Liver (tissue), 9 donors: ENCODE measurements around the gene TUBA1A. TPM values are rescaled to one million over a fixed set of nuclear protein-coding genes. Genes with fewer than 3 reads are reported as not detected.

Experiments
- DNase-seq: peaks from one replicate; pipeline ENCODE4 v3.0.0-alpha.2; 2017; ENCODE audit warnings: low spot score
- H3K27ac ChIP-seq, 2 donors: one replicate each; pipeline ENCODE4 v1.7.0; 2013; ENCODE audit warnings: inconsistent platforms in 2 of 2, low read length in 2 of 2, control low read depth in 1 of 2, low read depth in 1 of 2, mild to moderate bottlenecking in 1 of 2
- H3K27me3 ChIP-seq, 4 donors: one replicate each; pipeline versions ENCODE4 v1.6.1 to v1.7.0; 2013; ENCODE audit warnings: low read length in 3 of 4, inconsistent platforms in 1 of 4, mild to moderate bottlenecking in 1 of 4, moderate library complexity in 1 of 4; ENCODE audit not compliant: control insufficient read depth in 4 of 4, insufficient read depth in 4 of 4
- H3K36me3 ChIP-seq, 4 donors: one replicate each; pipeline versions ENCODE4 v1.6.1 to v1.7.0; 2013; ENCODE audit warnings: low read length in 3 of 4, mild to moderate bottlenecking in 3 of 4, low read depth in 1 of 4, moderate library complexity in 1 of 4; ENCODE audit not compliant: control insufficient read depth in 4 of 4, insufficient read depth in 3 of 4
- H3K4me1 ChIP-seq, 4 donors: one replicate each; pipeline versions ENCODE4 v1.6.1 to v1.7.0; 2013; ENCODE audit warnings: low read length in 3 of 4, mild to moderate bottlenecking in 3 of 4, moderate library complexity in 1 of 4; ENCODE audit not compliant: control insufficient read depth in 4 of 4, insufficient read depth in 4 of 4
- H3K4me3 ChIP-seq, 3 donors: one replicate each; pipeline versions ENCODE4 v1.6.1 to v1.7.0; 2013; ENCODE audit warnings: low read length in 3 of 3, control low read depth in 1 of 3, low read depth in 1 of 3, mild to moderate bottlenecking in 1 of 3
- H3K9ac ChIP-seq, 2 donors: one replicate each; pipeline ENCODE4 v1.7.0; 2013; ENCODE audit warnings: low read length in 2 of 2, mild to moderate bottlenecking in 2 of 2, moderate library complexity in 2 of 2, control low read depth in 1 of 2, low read depth in 1 of 2
- H3K9me3 ChIP-seq, 4 donors: one replicate each; pipeline versions ENCODE4 v1.6.1 to v1.7.0; 2013; ENCODE audit warnings: low read length in 3 of 4; ENCODE audit not compliant: control insufficient read depth in 4 of 4
- ATF3 ChIP-seq: IDR thresholded peaks from 2 replicates; pipeline ENCODE4 v1.6.1; 2016; ENCODE audit warnings: antibody characterized with exemption
- CTCF ChIP-seq: fragments of 150-350 bp; IDR thresholded peaks from 2 replicates; pipeline ENCODE4 v1.5.1; 2017; ENCODE audit warnings: improper control_type of control experiment, low read depth, low read length; ENCODE audit not compliant: missing input control
- FOXA1 ChIP-seq: IDR thresholded peaks from 2 replicates; pipeline ENCODE4 v1.6.1; 2016; ENCODE audit warnings: antibody characterized with exemption
- FOXA2 ChIP-seq: IDR thresholded peaks from 2 replicates; pipeline ENCODE4 v1.6.1; 2016; ENCODE audit warnings: antibody characterized with exemption
- GABPA ChIP-seq, 2 donors: IDR thresholded peaks in 1 of 2; conservative IDR thresholded peaks in 1 of 2; 2 replicates each; pipeline ENCODE4 v1.6.1; 2016; ENCODE audit warnings: antibody characterized with exemption in 2 of 2, mild to moderate bottlenecking in 1 of 2, moderate library complexity in 1 of 2
- HNF4A ChIP-seq, 2 donors: conservative IDR thresholded peaks; 2 replicates each; pipeline ENCODE4 v1.6.1; 2016; ENCODE audit warnings: antibody characterized with exemption in 2 of 2, mild to moderate bottlenecking in 2 of 2
- JUND ChIP-seq, 2 donors: IDR thresholded peaks; 2 replicates each; pipeline ENCODE4 v1.6.1; 2016; ENCODE audit warnings: antibody characterized with exemption in 2 of 2
- MAX ChIP-seq: IDR thresholded peaks from 2 replicates; pipeline ENCODE4 v1.6.1; 2016; ENCODE audit warnings: antibody characterized with exemption
- NR2F2 ChIP-seq: IDR thresholded peaks from 2 replicates; pipeline ENCODE4 v1.6.1; 2016; ENCODE audit warnings: antibody characterized with exemption
- RAD21 ChIP-seq, 2 donors: IDR thresholded peaks; 2 replicates each; pipeline ENCODE4 v1.6.1; 2016; ENCODE audit warnings: antibody characterized with exemption in 2 of 2, mild to moderate bottlenecking in 2 of 2
- REST ChIP-seq: IDR thresholded peaks from 2 replicates; pipeline ENCODE4 v1.6.1; 2016; ENCODE audit warnings: antibody characterized with exemption, mild to moderate bottlenecking
- RXRA ChIP-seq, 2 donors: IDR thresholded peaks; 2 replicates each; pipeline ENCODE4 v1.6.1; 2017 to 2018; ENCODE audit warnings: antibody characterized with exemption in 2 of 2, mild to moderate bottlenecking in 1 of 2
- SP1 ChIP-seq: IDR thresholded peaks from 2 replicates; pipeline ENCODE4 v1.6.1; 2018; ENCODE audit warnings: antibody characterized with exemption, mild to moderate bottlenecking
- YY1 ChIP-seq: IDR thresholded peaks from 2 replicates; pipeline ENCODE4 v1.6.1; 2016; ENCODE audit warnings: antibody characterized with exemption, mild to moderate bottlenecking
- ZBTB33 ChIP-seq: IDR thresholded peaks from 2 replicates; pipeline ENCODE4 v1.6.1; 2016; ENCODE audit warnings: antibody characterized with exemption
- WGBS: extraction: QIAGEN DNeasy Blood & Tissue Kit; methylation state at CpG from one replicate; pipeline ENCODE4 v1.1.7; 2013; 5-methylcytosine and 5-hydroxymethylcytosine counted together
- polyA plus RNA-seq, 2 donors: library from polyadenylated mRNA; stranded (reverse) in 1 of 2; unstranded in 1 of 2; fragments of 200-250 nt in 1 of 2; fragments of >200 nt in 1 of 2; fragmentation: Nextera tagmentation in 1 of 2; extraction: Ambion mirVana in 1 of 2; gene quantifications; one replicate each; pipeline versions ENCODE4 v1.2.1 to v1.2.3, GENCODE V29; 2013 to 2015
- total RNA-seq, 2 donors: library from RNA; depleted of rRNA; stranded (reverse); fragments of >200 nt; gene quantifications; one replicate each; pipeline ENCODE4 v1.2.3, GENCODE V29; 2014
- donor health status: healthy.
- donor health status: healthy.
- donor health status: healthy.
- donor health status: healthy.
- donor health status: healthy.

TUBA1A gene
- total and polyA plus RNA-seq, 4 donors = 4.2 to 28.0 (median 16.2) TPM

GRCh38 chr12:49223590-49224369, 34.9 kb upstream of the TUBA1A start:
- no peaks in the 10 kb centered on the region for H3K36me3 ChIP-seq
- no peak for DNase-seq
- WGBS = 74% methylated on average over 3 of the region's 3 CpGs
- no peak for TF ChIP-seq JUND (IDR thresholded peaks at IDR 0.05)
- peaks cover 0 to 1% (median 0%) of the 10 kb centered on the region in 4 donors for H3K4me1 ChIP-seq
- H3K27ac ChIP-seq = no peak overlapping the region
- H3K9ac ChIP-seq = no peak overlapping the region
- H3K9me3 ChIP-seq = no peaks in the 10 kb centered on the region
- H3K4me3 ChIP-seq = no peak overlapping the region
- H3K27me3 ChIP-seq = no peaks in the 10 kb centered on the region

- DNase-seq = no peak
- Histone ChIP-seq H3K27me3 (no peaks in the 10 kb centered on the region), H3K4me1 (peaks cover 0 to 1% (median 0%) of the 10 kb centered on the region in 4 donors), H3K4me3 (no peak overlapping the region), H3K27ac (peak overlapping the region; percentile 37 to 54), H3K9me3 (no peaks in the 10 kb centered on the region), H3K36me3 (no peaks in the 10 kb centered on the region), H3K9ac (no peak overlapping the region)
- WGBS = 96% methylated on average over 1 of the region's 1 CpG
- TF ChIP-seq HNF4A (conservative IDR thresholded peaks at IDR 0.05) = no peak
- no peak for TF ChIP-seq RXRA (IDR thresholded peaks at IDR 0.05)
- TF ChIP-seq RAD21 (IDR thresholded peaks at IDR 0.05) = no peak
- no peak for TF ChIP-seq REST
- TF ChIP-seq NR2F2 = no peak
- TF ChIP-seq JUND (IDR thresholded peaks at IDR 0.05) = no peak
- no peak for TF ChIP-seq YY1
- no peak for TF ChIP-seq ZBTB33
- no peak for TF ChIP-seq SP1
- TF ChIP-seq MAX = no peak
- no peak for TF ChIP-seq FOXA2
Measured at GRCh38 chr12:49223122-49223521, 34.2 kb upstream of the TUBA1A start.

- 86% methylated on average over 4 of the region's 4 CpGs for WGBS
- no peak overlapping the region for H3K4me3 ChIP-seq
- no peaks in the 10 kb centered on the region for H3K9me3 ChIP-seq
- H3K27me3 ChIP-seq = no peaks in the 10 kb centered on the region
- no peak overlapping the region for H3K27ac ChIP-seq
- no peak overlapping the region for H3K9ac ChIP-seq
- peaks cover 0 to 1% (median 0%) of the 10 kb centered on the region in 4 donors for H3K4me1 ChIP-seq
- no peaks in the 10 kb centered on the region for H3K36me3 ChIP-seq
- no peak for DNase-seq
- TF ChIP-seq SP1 (no peak), FOXA1 (no peak), ATF3 (no peak), RAD21 (IDR thresholded peaks at IDR 0.05) (no peak), GABPA (IDR thresholded peaks at IDR 0.05 in 1 of 2, conservative IDR thresholded peaks at IDR 0.05 in 1 of 2) (no peak), JUND (IDR thresholded peaks at IDR 0.05) (no peak), CTCF (no peak), FOXA2 (no peak), REST (no peak)
Measured at GRCh38 chr12:49220972-49221371, 32.1 kb upstream of the TUBA1A start.
